ENCODE data around the gene CREB3L4.
A peak's percentile ranks its signal among the peaks of the same experiment; 100 is the strongest.
"Not testable (repeated sequence)": the region's sequence is repeated elsewhere in the genome, so short reads cannot be mapped to it uniquely, and the experiment has no call there.

Gene CREB3L4

DNA sequence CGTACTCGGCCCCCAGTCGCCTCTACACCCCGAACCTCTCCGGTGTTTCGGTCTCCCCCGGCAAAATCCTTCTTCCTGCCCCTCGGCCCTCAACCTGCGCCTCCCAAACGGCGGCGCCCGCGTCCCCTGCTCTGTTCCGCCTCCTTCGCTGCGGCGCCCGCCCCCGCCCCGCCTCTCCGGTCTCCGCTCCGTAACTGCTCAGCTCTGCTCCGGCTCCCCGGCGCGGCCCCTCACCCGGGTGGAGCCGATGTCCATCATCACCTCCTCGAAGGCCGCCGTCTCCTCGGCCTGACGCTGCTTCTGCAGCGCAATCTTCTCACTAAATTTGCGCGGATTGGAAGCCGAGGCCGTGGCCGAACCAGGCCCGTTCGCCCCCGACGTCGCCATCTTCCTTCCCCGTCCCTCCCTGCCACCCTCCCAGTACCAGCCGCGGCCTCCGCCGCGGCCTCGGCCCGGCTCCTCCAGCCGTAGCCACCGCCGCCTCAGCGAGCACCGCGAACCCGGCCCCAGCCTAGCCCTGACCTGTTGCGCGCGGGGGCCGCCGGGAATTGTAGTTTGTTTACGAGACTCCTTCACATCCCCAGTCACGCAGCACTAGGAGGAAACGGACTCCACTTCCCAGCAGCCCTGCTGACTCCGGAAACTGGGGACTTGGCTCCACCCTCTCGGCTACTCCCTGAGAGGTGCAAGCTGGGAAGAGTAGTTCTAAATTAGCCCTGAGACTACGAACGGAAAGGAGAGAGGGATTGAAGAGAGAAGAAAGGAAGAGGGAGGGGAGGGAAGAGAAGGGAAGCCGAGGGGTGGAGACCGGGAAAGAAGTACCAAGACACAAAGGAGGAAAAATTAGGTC lies 9.4 kb upstream of the CREB3L4 start, which contains the start of gene CRTC2:
Gene CRTC2 (minus strand): TSS at position 502 of the 850 bp plus-strand sequence. CDS start 115 bp downstream, at position 387.
- DNase-seq = peak; percentile 77 to 100 (median 98)

DNA sequence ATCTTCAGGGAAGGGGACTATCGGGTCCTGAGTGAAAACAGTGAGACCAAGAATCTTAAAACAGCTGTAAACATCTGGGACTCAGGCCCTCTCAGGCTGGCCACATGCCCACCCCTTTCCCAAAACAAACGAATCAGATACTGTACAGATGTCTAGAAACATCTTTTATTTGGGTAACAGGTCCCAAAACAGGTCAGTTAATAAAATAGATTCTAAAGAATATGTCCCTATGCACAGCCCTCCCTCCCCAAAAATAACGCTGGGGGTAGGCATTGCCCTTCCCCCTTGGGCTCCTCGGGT lies 8.8 kb upstream of the CREB3L4 start:
- no peak for DNase-seq

DNA sequence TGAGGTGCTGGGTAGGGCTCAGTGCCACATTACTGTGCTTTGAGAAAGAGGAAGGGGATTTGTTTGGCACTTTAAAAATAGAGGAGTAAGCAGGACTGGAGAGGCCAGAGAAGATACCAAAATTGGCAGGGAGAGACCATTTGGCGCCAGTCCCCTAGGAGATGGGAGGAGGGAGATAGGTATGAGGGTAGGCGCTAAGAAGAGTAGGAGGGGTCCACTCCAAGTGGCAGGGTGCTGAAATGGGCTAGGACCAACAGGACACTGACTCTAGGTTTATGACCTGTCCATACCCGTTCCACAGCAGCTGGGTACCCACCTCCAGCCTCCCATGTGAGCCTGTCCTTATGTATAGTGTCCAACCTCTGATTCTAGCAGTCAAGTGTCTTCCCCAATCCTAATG lies 8.2 kb upstream of the CREB3L4 start:
- no peak for DNase-seq

DNA sequence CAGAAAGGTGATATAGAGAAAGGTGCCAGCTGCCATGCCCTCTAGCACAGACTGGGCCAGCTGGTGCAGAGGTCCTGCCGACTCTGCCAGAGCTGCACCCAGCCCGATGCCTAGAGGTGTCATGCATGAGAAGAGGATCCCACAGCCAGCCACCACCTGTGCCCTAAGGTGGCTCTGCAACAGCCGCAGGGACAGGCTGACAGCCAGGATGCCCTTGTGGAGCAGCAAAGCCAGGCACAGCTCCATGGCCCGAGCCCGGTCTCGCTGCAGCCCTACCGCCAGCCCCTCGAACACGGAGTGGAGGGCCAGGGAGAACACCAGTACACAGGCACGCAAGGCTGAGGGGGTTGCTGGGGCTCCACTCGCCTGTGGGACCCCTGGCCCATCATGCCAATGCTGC lies 7.5 kb upstream of the CREB3L4 start:
- DNase-seq = no peak

DNA sequence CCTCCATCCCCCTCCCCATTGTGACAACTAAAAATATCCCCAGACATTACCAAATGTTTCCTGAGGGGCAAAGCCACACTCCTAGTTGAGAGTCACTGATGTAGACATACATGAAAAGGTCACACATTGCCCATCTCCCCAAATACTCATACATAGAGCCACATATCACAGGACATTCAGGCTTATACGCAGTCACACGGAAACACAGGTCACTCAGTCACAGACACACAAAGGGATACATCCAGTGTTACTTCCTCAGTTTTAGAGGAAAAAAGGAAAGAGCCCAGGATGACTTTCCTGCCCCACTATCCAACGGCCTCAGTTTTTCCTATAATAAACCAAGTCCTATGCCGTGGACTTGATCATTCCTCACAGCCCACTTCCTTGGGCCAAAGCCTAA lies 6.3 kb upstream of the CREB3L4 start:
- DNase-seq = no peak

DNA sequence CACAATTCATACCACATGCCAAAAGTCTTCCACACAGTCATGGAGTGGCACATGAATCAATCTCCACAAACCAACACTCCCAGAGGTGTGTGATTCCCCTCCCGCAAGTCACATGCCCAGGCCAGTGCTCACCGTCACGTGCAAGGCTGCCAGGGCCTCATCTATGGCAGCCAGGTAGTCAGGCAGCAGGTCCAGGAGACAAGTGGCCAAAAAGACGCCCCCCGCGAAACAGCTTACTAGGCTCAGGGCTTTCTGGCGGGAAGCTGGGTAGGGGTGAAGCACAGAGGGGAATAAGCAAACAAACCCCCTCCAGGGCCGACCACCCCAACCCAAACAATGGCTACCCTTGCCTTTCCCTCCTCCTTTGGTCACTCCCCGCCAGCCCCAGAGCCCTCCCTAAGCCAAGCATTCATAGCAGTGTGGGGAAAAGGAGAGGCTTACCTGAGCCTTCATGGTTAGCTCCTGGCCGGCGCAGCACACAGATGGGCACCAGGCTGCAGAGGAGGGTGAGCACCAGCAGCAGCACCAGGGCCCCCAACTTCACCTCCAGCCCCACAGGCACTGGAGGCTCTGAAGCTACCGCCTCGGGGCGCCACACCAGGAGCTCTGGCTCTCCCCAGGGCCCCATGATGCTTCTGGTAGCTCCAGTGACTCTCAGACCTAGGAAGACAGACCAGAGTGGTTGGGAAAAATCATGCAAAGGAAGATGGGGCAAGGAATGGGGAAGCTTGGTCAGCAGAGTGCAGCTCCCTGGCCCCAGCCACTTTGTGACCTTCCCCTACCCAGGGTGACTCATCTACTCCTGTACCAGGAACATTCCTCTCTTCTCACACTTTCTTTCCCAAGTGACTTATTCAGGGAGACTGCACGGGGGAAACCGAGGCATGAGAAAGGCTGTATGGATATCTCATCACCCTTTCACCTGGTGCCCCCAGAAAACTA lies 5.3 kb upstream of the CREB3L4 start:
- no peak for DNase-seq

DNA sequence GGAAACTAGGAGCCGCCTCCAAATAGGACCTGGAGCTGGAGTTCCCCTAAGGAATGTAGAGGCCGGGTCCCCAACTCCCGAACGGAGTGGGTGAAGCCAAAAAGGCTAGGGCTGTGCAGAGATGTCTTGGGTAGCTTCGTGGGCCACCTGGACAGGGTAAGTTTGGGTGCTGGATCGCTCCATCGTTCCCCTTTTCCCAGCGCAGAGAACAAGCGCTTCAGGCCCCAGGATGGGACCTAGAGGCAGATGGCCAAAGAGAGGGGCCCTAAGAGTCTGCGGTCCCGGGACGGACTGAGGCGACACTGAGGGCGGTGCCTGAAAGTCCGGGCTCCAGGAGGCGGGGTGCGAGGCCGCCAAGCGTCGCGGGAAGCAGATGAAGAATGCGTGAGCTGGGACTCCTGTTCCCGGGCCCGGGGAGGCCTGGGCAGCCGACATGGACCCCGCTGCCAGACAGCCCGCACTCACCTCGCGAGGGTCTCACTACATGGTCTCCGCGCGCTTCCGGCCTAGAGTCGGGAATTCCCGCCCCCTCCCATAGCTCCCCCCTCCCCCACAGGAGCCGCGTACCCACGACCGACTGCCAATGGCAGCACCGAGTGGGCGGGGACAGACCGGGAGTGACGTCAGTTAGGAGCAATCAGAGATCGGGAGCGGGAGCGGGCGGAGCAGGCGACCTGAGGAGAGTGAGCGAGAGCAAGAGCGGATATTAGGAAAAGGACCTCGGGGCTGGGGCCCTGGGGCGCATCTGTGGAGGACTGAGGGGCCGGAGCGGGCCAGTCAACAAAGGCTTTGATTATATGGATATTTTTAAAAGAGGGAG lies 4.5 kb upstream of the CREB3L4 start, which contains the start of gene SLC39A1:
Gene SLC39A1 (minus strand): TSS at position 508 of the 820 bp plus-strand sequence. CDS start 822 bp downstream, outside the sequence.
- peak; percentile 71 to 99 (median 95) for DNase-seq

DNA sequence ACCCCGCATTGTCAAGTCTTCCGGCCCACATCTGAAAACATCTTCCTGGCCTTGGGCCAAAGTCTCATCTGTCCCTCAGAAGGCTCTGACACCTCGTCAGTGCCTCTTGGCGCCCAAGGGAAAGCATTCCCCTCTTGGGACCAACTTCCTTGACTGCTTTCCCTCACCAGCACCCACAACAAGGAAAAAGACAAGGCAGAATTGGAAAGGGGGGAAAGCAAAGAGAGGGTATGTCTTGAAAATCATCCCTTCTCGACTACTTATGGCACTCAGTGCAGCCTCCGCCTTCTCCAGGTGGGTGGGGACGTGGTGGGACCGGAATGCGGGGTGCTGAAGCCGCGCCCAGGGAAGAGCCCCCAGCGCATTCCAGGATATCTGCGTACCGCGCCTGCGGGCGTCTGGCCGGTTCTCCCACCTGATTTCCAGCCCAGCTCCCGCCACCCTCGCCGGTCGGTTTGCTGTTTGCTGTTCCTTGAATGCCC lies 3.8 kb upstream of the CREB3L4 start:
- peak in 2 of 56 donors; percentile 50 to 51 for DNase-seq

DNA sequence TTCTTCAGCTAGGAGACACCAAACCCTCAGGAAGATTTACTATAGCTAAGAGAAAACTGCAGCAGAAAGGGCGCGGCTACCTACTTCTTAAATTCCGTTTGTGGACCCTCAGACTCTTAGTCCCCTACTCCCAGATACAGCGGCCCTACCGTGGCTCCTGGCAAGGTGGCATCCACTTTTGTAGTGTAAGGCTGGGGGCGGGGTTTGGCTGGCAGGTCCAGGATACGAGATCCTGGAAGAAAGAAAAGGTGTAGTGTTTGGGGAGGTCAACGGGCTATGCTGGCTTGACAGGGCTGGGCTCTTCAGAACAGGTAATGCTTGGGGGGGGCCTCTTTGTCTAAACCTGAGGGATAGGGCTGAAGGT lies 280 bp downstream of the CREB3L4 start:
- DNase-seq = no peak

DNA sequence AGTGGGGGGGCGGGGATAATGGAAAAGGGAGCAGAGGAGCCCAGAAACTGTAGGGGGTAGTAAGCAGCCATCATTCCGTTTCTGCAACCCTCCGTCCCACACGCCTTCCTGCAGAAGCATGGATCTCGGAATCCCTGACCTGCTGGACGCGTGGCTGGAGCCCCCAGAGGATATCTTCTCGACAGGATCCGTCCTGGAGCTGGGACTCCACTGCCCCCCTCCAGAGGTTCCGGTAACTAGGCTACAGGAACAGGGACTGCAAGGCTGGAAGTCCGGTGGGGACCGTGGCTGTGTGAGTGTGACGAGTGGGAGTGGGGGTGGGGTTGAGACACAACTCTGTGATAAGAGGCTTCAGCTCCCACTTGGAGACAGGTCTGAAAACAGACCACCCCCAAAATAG lies 706 bp downstream of the CREB3L4 start:
- DNase-seq = no peak

DNA sequence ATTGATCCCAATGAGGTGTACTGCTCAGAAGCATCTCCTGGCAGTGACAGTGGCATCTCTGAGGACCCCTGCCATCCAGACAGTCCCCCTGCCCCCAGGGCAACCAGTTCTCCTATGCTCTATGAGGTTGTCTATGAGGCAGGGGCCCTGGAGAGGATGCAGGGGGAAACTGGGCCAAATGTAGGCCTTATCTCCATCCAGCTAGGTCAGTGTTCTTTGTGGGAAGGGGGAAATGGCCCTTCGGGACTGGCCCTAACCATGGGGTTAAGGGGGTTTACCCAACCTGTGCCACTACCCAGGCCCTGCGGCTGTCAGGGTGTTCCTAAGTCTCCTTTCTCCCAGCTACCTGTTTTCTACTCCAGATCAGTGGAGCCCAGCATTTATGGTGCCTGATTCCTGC lies 1.3 kb downstream of the CREB3L4 start:
- no peak for DNase-seq

DNA sequence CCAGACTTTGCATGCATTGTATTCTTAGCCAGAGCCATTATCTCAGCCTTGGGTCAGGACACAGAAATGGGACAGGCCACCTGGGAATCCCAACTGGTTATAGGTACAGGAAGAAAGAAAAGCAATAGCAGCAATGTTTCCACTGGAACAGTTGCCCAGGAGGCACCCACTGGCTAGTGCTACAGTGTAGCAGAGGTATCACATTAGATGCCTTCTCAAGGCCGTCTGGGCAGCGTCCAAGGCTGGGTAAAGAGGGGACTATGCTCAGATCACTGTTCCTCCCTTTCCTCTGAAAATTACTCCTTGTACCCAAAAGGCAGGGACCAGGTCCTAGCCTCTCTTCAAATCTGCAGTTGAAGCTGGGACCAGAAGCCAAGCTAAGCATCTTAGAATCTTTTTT lies 2.6 kb downstream of the CREB3L4 start:
- no peak for DNase-seq

DNA sequence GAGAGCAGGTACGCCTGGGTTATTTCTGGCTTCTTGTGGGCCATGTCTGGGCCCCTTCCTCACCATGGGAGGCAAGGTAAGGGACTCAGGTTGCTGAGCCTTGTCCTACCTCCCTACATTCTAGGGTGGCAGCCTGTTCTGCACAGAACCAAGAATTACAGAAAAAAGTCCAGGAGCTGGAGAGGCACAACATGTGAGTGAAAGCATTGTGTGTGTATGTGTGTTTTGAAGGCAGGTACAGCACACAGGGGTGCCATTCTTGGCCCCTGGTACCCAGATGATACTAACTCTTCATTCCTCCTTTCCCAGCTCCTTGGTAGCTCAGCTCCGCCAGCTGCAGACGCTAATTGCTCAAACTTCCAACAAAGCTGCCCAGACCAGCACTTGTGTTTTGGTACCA lies 5.4 kb downstream of the CREB3L4 start:
- DNase-seq = no peak

DNA sequence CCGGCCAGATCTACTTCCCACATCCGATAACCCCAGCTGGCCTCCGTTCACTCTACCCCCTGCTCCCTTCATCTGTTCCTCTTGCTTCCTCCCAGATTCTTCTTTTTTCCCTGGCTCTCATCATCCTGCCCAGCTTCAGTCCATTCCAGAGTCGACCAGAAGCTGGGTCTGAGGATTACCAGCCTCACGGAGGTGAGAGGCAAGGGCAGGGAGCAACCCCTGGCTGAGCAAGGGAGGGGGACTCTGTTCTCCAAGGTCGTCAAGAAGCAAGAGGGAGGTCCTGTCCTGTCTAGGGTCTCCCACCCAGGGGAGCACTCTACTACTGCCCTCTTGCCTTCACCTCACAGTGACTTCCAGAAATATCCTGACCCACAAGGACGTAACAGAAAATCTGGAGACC lies 5.8 kb downstream of the CREB3L4 start:
- DNase-seq = no peak

DNA sequence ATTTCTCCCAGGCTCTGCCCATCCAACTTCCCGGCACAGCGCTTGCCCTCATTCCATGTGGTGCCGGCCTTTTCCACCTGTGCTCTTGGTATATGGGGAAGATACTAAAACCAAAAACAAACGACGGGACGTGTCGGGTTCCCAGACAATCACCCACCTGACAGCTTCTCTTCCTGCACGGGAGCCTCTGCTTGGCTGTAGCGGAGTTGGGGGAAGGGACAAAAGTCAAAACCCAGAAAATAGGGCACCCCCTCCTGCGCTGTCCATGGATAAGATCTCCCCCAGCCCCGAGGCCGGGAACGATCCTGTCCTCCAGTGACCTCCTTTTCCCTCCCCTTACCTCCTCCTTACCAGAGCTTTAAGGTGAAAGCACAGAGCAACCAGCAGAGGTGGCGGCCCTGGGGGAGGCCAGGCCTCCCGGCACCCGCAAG lies 9.1 kb downstream of the CREB3L4 start:
- no peak for DNase-seq

DNA sequence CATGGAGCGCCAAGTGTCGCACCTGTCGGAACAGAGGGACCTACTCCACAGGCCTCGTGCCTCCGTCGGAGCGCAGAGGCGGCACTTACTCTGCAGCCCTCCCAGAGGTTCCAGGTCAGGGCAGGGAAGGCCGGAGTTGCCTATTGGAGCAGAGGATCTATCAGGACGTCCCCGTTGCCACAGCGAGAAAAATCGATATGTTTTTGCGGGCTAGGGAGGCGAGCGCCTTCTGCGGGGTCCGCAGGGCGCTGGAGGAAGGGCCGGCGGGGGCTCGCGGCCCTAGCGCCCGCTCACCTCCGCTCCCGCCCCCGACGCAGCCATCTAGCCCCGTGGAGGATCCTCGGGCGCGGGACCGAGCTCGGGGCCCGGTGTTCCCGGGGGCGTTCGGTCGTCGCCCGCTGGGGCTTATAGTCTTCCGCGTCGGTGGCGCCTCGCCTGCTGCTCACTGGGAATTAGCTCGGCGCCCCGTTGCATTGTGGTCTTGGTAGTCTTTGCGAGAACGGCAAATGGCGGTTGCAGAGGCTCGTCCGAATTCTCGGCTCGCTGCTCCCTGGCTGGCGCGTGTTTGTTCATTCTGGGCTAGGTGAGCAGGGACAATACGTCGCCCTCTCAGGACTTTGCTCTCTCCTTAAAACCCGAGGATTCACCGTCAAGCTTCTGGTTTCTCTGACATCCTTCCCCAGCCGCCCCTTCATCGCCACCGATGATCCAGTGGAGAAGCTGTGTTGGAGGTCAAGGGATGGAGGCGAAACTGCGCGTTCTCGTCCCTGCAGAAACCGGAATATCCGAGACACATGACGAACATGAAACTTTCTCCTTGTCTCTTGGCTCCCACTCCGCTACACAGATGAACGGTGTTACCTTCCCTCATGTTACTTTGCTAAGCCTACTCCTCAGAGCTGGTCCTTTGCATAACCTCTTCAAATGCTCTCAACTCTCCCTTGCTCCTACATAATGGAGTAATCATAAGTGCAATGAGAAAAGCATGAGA lies 9.8 kb downstream of the CREB3L4 start, which contains the start of gene JTB:
Gene JTB (minus strand): TSS at position 425 of the 991 bp plus-strand sequence. CDS start 422 bp downstream, at position 3.
- peak in 55 of 56 donors; percentile 47 to 95 (median 81) for DNase-seq

DNA sequence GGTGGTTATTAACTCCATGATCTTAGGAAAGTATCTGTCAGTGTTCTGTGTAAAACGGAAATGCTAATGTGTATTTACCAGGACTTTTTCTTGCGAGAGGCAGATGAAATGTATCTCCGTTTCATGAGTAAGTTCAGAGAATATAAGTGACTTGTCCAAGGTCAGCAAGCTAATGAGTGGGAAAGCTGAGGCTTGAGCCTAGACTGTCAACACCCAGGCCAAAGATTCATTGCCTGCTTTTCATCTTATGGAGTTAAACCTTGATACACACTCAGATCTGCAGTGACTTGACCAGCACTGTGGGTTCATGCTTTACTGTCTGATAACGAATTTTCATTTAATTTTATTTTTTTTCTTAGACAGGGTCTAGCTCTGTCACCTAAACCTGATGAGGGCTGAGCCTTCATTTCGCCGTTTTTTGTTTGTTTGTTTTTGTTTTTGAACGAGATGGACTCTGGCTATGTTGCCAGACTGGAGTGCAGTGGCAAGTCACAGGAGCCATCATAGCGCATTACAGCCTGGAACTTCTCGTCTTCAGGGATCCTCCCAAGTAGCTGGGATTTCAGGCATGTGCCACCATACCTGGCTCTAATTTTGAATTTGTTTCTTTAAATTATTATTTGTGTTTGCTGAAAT lies 10.7 kb downstream of the CREB3L4 start:
- no peak for DNase-seq

DNA sequence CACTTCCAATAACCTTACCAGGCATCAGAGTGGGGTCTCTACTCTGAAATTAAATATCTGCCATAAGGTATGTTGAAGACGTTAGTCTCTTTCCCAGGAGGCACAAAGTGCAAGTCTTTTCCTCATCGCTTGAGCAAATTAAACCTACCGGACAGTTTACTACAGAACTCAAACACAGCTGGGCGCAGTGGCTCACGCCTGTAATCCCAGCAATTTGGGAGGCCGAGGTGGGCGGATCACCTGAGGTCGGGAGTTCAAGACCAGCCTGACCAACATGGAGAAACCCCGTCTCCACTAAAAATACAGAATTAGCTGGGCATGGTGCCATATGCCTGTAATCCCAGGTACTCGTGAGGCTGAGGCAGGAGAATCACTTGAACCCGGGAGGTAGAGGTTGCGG lies 11.4 kb downstream of the CREB3L4 start:
- DNase-seq = not testable (repeated sequence)

DNA sequence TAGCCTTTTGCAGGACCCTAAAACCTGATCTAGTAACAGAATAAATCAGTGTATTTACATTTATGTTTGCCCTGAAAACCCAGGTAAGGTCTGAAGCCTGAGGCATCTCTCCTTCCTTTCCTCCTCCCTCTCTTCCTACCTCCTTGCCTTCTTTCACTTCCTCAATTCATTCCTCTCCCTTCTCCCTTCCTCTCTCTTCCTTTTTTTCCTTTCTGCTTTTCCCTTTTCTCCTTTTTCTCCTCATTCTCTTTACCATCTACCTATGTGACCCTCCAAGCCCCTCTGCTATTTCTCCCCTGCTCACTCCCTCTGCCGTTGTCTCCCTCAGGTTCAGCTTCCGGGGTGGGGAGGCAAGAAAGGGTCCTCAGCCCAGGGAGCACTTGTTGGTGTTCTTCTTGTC lies 14.0 kb downstream of the CREB3L4 start:
- DNase-seq = not testable (repeated sequence)
